Inferior parietal cortex (tissue), 1 donor: ENCODE results near the gene KIF6.
A peak's percentile ranks its signal among the peaks of the same experiment; 100 is the strongest.

Source experiments
- DNase-seq: peaks from one replicate; pipeline ENCODE4 v3.0.0-alpha.2; 2016; ENCODE audit errors: extremely low spot score

KIF6 gene

DNA sequence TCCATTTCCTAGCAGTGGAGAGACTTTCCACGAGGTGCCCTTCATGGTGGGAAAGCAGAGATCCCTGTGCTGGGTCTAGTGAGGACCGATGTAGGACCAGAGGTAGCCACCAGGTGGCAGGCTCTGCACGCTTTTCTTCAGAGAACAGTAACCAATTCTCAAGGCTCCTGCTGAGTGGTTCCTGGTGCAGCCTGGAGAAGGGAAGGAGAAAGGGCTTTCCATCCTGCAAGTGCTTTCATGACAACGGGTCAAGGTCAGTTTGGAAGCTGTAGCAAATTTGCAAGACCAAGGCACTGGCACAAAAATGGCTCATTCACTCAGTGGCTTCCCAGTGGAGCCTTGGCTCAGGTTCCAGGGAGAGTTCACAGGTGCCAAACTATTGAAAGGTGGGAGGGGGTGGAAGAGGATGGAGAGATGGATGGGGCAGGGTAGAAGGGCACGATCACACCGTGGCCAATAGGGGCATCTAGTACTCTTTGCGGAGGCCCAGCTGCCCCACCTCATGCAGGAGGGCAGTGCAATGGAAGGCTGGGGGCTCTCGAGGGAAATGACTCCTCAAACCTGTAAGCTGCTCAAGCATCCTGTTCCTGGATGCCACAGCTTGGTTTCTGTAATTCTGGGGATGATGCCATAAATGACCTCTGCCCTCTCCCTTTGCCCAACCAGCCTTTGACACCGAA is 377.2 kb downstream of the KIF6 start:
- DNase-seq, result peak; percentile 86

DNA sequence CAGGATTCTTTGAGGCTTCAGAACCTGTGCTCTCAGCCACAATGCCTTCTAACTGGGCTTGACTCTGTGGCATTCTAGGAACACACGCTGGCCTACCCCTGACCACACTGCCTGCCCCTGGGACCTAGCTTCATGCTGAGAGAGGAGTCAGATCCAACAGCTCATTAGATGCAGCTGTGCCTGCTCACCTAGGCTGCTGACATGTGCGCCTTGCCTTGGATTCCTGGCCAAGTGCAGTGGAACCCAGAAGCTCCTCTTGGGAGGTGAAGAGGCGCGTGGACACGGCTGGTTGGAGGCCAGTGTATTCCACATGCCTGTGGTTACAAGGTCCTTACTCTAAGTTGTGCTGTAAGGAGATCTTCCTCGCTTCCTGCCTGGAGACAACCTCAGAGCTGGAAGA is 378.0 kb downstream of the KIF6 start:
- DNase-seq, result no peak

DNA sequence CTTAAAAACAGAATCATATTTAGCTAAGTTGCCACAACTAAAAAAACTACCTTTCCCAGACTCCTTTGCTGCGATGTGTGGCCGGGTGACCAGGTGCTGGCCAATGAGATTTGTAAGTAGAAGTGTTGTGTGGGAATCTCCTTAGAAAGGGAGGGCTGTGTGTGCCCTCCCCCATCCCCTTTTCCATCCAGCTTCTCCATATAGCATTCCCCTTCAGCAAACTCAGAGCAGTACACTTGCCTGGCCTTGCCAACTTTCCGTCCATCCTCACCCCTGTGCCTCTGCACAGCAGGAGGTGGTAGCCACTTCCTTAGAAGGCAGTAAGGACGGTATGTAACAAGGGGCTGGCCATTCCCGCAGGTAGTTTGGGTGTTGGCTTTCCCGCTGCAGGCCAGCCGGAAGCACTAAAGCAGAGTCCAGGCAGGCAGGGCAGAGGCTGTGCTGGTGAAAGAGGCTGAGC is 380.4 kb downstream of the KIF6 start:
- DNase-seq, result no peak

DNA sequence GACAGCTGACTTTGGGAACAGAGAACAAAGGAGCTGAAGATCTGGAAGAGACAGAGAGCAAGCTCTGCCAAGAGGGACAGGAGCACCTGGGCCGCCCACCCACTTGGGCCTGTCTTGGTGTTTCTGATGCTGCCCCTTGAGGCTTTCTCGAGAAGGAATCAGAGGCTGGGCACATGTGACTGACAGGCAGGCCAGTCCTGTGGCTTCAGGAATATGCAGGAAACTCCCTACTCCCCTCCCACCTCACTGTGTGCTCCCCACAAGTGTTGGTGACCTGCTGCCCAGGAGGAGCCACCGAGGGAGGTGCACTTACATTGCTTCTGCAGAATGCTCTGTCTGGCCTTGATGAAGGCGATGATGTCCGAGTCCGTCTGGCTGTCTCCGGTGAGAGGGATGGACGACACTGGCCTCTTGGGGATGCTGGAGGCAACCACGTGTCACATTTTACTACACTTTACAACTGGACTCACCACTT is 381.8 kb downstream of the KIF6 start:
- DNase-seq, result no peak

DNA sequence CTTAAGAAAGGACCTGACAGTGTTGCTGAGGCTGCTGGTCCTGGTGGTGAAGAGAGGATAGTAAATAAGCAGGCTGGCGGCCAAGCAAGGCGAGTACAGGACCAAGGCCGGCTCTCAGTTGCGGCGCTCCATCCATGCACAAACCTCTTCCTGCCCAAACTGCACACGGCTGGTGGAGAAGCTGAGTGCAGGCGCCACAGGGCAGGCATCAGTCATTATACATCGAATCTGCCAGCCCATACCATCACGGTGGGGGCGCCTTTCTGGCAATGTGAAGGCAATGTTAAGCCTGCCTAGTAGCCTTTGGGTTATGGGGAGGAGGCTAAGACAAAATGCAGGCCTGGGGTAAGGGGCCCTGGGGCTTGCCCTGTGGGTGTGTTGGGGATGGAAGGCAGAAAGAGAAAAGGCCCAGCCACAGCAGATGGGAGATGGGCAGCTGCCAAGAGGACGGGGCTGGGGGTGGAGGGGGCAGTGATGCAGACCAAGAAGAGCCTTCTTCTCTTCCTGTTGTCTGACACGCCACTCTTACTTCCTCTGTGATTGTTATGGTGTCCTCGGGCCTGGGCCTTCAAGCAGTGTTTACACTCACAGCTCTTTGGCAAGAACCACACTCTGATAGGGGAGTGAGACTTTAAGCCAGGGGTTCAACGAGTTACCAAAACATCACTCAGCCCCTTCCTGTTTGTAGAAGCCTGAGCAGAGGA is 382.4 kb downstream of the KIF6 start:
- no peak for DNase-seq

DNA sequence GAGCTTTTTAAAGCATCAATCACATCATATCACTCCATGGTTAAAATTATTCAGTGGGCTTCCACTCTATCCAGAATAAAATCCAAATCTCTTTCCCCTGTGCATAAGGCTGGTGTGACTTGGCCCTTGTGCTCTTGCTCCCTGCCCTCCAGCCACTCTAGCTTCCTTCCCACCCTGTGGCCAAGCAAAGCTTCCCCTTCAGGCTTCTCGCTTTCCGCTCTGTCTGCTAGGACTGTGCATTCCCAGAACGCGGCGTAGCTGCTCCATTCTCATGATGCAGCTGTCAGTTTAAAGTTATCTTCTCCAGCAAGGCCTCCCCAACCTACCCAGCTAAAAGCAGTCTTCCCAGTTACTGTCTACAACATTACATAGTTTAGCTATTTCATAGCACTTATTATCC is 383.3 kb downstream of the KIF6 start:
- DNase-seq, result no peak

DNA sequence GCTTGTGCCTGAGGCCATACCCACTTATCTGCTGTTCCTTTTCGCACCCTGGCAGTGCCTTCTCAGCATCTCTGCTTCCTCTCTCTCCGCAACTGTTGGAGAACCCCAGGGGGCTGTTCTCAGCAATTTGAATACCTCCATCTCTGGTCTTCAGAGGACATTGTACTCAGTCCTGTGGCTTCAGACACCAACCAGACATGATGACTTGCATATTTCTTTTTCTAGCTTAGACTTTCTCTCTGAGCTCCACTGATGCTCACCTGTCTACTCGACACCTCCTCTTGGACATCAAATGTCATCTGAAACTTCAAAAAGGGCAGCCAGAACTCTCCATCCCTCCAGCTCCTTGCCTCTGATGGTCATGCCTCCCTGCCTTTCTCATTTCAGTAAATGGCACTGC is 383.9 kb downstream of the KIF6 start:
- DNase-seq, result no peak

DNA sequence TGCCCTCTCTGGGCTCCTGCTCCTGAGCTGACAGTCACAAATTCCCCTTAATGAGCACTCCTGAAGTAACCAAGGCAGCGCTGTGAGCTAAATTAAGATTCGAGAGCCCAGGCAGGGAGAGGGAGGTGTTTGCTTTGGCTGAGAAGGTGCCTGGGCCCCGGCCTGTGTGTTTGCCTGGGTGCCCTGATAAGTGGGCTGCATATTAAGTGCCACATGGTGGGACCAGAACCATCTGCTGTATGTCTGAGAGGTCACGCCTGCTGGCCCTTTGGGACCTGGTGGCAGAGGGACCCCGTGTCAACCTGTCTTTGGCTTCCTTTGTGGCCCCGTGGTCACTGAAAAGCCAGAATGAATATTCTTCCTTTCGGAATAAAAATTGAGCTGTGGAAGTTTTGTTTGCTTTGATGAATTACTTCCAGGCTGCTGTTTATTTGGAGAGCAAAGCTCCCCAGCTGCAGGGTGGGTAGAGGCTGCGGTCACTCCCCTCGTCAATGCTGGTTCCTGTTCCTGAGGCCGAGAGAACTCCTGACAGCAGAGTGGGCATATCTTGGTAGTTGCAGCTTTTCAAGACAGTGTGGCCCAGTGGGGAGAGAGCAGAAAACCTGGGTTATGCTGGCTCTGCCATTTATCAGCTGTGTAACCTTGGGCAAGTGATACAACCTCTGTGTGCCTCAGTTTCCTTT is 385.2 kb downstream of the KIF6 start:
- DNase-seq, result no peak

DNA sequence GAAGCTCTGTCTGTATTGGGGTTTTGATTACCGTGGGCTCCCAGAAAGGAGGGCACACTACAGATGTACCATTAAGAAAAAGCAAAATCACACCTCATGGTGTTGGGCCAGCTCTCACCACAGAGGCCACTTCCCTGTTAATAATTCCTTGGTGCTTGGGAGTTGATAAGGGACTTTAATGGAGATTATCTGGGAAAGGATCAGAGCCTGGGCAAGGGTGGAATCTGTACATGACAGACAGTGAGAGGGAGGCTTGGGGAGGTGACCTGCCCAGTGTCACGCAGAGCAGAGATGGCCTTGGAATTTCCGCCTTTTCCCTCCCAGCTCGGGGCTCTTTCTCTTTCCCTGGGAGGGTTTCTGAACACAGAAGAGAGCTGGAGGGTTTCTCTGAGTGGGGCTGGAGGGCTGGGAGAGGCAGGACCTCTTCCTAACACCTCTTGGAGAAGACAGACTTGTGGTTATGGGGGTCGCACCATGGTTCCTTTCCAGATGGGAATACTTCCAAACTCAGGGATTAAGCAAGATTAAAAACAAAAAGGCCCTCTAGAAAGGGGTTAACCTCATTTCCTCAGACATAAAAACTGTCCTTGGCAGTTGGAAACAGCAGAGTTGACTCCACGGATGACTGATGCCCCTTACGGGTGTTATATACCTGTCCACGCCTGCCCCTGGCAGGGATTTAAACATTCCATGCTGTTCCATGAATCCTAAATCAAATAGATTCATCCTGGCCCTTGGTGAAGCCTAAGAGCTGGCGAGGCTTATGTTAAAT is 385.9 kb downstream of the KIF6 start:
- no peak for DNase-seq

DNA sequence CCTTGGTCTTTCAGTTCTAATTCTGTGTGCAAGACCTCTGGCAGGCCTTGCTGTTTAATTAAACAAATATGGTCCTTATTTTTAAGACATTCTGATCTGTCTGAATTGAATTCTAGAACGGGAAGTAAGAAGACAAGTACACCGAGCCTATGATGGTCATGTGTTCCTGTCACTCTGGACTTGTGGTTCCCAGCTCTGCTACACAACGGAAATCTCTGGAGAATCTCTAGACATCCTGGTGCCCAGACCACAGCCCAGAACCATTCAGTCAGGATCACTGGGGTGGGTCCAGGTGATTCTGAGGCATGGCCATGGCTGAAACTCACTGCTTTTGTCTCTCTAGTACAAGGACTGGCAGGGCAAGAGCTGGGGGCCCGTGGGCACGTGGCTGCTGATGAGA is 386.8 kb downstream of the KIF6 start:
- no peak for DNase-seq

DNA sequence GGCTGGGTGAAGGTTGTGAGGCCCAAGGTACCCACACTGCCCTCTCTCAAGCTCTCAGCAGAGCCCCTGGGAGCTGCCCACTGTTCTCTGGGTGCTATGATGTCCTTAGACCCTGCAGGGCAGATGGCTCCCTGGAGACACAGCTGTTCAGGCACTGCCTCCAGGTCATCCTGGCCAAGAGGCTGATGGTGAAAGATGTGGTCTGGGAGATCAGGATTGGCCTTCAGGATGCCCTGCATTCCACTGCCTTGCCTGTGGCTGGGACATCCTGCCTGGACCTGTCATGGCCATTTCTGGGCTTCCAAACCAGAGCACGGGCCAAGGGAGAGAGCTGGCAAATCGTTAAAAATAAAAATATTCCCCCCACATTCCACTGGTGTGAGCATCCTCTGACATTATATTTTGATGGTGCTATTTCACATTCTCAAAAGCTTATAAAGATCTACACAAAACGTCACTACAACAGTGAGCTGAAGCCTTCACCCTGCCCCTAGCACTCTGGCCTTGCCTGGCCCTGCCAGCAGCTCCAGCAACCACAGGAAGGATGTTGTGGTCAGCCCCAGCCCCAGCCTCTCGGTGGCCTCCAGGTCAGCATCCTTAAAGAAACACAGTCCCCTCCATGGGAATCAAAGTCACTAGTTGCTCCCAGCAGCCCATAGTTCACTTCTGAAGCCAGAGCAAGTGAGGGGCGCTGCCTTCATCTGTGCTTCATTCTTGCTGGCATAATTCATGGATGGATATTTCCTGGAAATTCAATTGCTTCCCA is 389.2 kb downstream of the KIF6 start:
- DNase-seq, result no peak

DNA sequence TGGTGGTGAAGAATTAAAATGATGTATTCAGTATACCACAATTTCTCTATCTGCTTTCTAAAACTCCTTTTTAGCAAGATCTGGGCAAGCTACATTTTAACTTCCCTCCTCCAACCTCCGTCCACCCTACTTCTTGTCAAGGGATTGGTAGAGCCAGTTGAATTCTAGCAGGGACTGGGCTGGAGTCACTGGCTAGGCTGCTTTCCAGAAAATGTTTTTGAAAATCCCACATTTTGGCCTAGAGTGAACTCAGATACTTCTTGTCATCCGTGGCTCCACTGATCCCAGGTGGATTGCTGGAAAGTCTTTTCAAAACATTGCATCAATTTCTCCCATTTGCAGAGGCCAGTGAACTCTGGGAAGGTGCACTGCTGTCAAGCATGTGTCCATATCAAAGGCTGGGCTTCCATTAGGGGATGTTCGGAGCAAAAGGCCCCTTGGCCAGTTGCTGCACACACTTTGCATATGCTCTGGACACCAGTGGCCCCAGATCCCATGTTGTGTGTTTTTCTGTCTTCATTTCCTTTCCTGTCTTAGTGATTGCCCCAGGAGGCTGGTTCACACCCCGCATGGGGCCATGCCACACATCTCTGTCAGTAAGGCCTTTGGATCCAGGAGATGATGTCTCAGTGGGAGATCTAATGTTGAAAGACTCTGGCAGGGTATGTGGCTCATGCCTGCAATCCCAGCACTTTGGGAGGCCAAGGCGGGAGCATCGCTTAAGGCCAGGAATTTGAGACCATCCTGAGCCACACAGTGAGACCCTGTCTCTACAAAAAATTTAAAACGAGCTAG is 391.4 kb downstream of the KIF6 start:
- no peak for DNase-seq

DNA sequence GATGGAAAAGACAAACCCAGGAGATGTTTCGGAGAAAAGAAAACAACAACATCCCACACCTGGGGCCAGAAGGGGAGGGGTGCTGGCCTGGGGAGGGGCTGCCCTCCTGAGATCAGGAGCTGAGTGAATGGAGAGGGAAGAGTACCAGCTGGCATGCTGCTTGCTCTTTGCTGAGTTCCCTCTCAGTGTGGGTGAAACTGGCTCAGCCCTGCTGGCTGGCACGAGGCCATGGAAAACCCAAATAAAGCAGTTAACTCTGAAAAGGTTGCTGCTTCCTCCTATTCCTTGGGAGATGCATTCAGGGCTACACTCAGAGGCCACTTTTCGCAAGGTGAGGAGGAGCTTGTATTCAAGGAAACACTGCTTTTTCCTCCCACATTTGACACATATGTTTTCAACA is 394.7 kb downstream of the KIF6 start:
- DNase-seq, result peak; percentile 58

DNA sequence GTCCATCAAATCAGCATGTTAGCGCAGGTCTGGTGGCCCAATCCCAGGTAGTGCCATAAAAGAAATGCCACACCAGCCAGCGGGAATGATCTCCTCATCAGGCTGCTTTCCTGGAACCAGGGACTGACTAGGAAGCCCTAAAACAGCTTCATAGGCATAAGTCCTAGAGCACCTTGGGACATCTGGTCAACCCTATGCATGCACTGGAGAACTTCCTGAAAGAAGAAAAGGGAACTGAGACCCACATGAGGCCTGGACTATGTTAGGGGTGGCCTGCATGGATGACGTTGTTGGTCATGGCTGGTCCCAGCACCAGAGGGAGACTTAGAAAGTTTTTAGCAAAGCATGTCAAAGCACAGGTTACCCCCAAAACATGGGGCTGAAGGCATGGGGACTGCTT is 395.2 kb downstream of the KIF6 start:
- peak; percentile 9 for DNase-seq

DNA sequence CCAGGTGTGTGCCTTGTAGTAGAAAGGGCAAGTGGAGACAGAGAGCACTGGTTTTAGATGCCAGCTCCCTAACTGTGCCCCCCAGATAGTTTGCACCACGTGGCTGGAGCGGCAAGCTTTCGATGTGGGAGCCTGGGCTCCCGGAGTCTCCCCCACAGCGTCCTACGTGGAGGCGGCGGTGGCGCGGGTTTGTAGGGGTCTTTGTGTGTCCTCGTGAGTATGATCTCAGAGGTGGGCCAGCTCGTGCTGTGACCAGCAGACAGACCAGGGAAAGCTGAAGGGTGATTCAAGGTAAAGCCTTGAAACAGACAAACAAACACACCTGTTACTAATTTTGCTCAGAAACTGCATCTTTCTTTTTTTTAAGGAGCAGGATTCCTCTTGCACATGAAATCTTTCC is 397.1 kb downstream of the KIF6 start:
- DNase-seq, result no peak

DNA sequence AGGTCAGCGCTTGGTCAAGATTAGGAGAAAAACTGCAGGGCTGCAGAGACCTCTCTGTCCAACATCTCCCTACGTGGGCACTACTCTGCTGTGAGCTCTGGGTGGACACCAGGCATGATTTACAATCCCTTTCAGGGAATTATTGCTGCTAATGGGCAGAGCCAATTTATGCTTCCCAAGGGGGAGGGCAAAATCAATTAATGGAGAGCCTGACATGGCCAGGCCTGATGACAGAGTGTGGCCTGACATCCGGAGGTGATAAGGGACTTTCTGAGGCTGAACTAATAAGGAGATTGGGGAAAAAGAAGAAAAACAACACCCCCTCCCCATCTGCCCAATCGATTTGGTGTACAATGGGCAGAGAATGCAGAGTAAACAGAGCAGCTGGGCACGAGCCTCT is 397.7 kb downstream of the KIF6 start:
- DNase-seq, result no peak

DNA sequence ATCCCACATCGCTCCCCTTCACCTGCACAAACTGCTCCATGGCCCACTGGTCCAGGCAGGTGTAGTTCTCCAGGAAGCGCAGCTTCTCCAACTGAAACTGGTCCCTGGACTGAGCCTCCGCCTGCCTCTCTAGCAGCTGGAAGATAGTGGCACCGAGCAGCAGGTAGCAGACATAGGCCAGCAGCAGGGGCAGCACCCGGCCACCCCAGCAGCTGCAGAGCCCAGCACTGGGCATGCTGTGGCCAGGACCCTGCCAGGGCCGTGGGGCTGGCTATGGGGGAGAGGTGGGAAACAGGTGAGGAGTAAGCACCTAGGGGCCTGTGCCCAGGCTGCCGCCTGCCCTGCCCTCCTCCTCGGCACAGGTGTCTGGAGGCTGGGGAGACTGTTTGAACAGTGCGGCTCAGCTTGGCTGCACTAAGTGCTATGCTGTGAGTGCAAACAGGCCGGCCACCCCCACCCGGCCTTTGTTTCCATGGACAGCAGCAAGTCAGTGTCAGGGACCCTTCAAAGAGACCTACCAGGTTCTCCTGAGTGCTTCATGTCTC is 402.8 kb downstream of the KIF6 start, which contains the start of gene KCNK16:
TSS of gene KCNK16 (minus strand) at position 397 of the 545 bp plus-strand sequence. CDS start at position 235, 162 bp downstream.
- DNase-seq, result no peak

DNA sequence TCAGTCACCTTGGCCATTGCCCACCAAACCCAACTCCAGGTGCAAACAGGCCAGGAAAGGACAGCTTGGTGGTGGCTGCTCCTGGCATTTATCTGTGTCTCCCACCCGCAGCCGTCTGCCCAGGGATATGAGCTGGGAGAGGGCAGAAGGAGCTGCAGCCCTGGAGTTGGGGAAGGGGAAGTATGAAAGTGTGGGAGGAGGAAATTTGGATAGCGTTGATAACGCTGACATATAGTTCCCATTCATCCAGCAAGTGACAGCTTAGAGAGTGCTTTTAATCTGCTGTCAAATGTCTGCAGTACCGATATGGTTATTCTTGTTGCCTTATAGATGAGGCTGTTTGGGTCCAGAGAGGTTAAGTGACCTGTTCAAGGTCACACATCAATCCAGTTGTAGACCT is 403.4 kb downstream of the KIF6 start:
- DNase-seq, result no peak

DNA sequence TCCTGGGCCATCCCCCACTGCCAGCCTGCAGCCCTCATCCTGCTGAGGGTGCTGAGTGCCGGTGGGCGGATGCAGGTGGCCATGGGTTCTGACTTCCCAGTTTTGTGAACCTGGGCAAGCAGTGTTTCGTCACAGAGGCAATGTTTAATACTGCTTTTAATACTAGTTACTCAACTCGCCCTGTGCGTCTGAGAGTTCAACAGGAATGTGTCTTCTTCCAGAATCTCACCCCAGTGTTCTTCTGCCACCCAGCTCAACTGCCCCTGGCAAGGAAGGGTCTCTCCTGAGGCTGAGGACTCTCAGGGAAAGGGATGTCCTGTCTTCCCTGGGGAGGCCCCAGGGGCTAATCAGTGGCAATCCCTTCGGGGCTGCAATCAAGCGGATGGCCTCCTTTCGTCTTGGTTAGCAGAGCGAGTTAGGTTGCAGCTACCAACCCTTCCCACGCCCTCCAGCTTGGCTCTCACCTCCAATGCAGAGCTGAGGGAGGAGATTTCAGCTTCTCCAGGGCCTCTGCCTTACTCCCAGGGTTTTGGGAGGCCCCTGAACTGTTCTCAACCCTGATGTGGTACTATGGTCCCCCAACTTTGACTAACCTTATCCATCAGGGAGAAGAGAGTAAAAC is 404.7 kb downstream of the KIF6 start:
- DNase-seq, result no peak
